Stimulated activated CD4-positive, alpha-beta T cell treated with anti-CD3 and anti-CD28 coated beads, Interleukin-2, amount 100 ng/mL, for 24 hours (primary cell): ENCODE results near the gene MYO15B.

Source experiments
- DNase-seq, 2 donors: peaks; one replicate each; pipeline ENCODE4 v3.0.0-alpha.2; 2020

MYO15B gene

GRCh38 chr17:75587675-75588595 lies at the start of gene MYO15B:
TSS of gene MYO15B (plus strand) at chr17:75587800. CDS start at chr17:75588058, 258 bp downstream.
- peak; percentile 52 to 61 for DNase-seq

- DNase-seq, result no peak
Observed at GRCh38 chr17:75539967-75540729, 47.5 kb upstream of the MYO15B start.

- DNase-seq, result no peak
Observed at GRCh38 chr17:75540923-75541503, 46.6 kb upstream of the MYO15B start.

- no peak for DNase-seq
Observed at GRCh38 chr17:75542229-75542628, 45.4 kb upstream of the MYO15B start.

GRCh38 chr17:75542728-75543336 lies 44.8 kb upstream of the MYO15B start:
- no peak for DNase-seq

- no peak for DNase-seq
Observed at GRCh38 chr17:75544250-75544649, 43.4 kb upstream of the MYO15B start.

GRCh38 chr17:75546181-75546580 lies 41.4 kb upstream of the MYO15B start:
- DNase-seq, result no peak

GRCh38 chr17:75547091-75547490 lies 40.5 kb upstream of the MYO15B start:
- DNase-seq, result no peak

- DNase-seq, result no peak
Observed at GRCh38 chr17:75548813-75549212, 38.8 kb upstream of the MYO15B start.

- DNase-seq, result no peak
Observed at GRCh38 chr17:75549246-75550138, 38.1 kb upstream of the MYO15B start.

- DNase-seq, result no peak
Observed at GRCh38 chr17:75550139-75550465, 37.5 kb upstream of the MYO15B start.

- DNase-seq, result no peak
Observed at GRCh38 chr17:75551266-75551665, 36.3 kb upstream of the MYO15B start.

GRCh38 chr17:75552425-75553294 lies 34.9 kb upstream of the MYO15B start:
- DNase-seq, result no peak

- DNase-seq, result no peak
Observed at GRCh38 chr17:75553295-75554110, 34.1 kb upstream of the MYO15B start.

- DNase-seq, result no peak
Observed at GRCh38 chr17:75555679-75556153, 31.9 kb upstream of the MYO15B start.

- no peak for DNase-seq
Observed at GRCh38 chr17:75557075-75557851, 30.3 kb upstream of the MYO15B start.

GRCh38 chr17:75557852-75558665 lies 29.5 kb upstream of the MYO15B start:
- DNase-seq, result no peak
